Subcutaneous abdominal adipose tissue (tissue), 5 donors: ENCODE data around the gene STRN3.
"Not testable (repeated sequence)": the region's sequence is repeated elsewhere in the genome, so short reads cannot be mapped to it uniquely, and the experiment has no call there.

Source experiments
- H3K27ac ChIP-seq: one replicate; pipeline ENCODE4 v1.7.0; 2013; ENCODE audit warnings: low read depth, mild to moderate bottlenecking, inconsistent platforms, low read length, moderate library complexity
- H3K27me3 ChIP-seq, 5 donors: one replicate each; pipeline ENCODE4 v1.7.0; 2013; ENCODE audit warnings: low read length in 5 of 5, inconsistent platforms in 1 of 5; ENCODE audit not compliant: control insufficient read depth in 5 of 5, insufficient read depth in 4 of 5
- H3K36me3 ChIP-seq, 5 donors: one replicate each; pipeline ENCODE4 v1.7.0; 2013; ENCODE audit warnings: low read length in 5 of 5; ENCODE audit not compliant: control insufficient read depth in 5 of 5, insufficient read depth in 5 of 5
- H3K4me1 ChIP-seq, 5 donors: one replicate each; pipeline ENCODE4 v1.7.0; 2013; ENCODE audit warnings: low read length in 5 of 5, mild to moderate bottlenecking in 3 of 5, moderate library complexity in 1 of 5; ENCODE audit not compliant: control insufficient read depth in 5 of 5, insufficient read depth in 5 of 5
- H3K4me3 ChIP-seq, 5 donors: one replicate each; pipeline ENCODE4 v1.7.0; 2013; ENCODE audit warnings: low read length in 5 of 5, low read depth in 1 of 5
- H3K9ac ChIP-seq, 5 donors: one replicate each; pipeline ENCODE4 v1.7.0; 2013; ENCODE audit warnings: low read length in 5 of 5, mild to moderate bottlenecking in 4 of 5, moderate library complexity in 3 of 5
- H3K9me3 ChIP-seq, 5 donors: one replicate each; pipeline ENCODE4 v1.7.0; 2013; ENCODE audit warnings: low read length in 5 of 5; ENCODE audit not compliant: control insufficient read depth in 5 of 5
- donor health status: healthy.
- donor health status: healthy.
- donor health status: healthy.
- donor health status: healthy.
- donor health status: healthy.

Gene STRN3

DNA sequence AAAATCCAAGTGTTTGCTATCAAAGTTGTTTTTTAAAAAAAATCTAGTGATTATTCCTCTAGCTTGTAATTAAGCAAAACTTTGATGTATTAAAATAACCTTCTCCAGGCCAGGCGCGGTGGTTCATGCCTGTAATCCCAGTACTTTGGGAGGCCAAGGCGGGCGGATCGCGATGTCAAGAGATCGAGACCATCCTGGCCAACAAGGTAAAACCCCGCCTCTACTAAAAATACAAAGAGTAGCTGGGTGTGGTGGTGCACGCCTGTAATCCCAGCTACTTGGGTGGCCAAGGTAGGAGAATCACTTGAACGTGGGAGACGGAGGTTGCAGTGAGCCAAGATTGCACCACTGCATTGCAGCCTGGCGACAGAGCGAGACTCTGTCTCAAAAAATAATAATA lies 92.2 kb downstream of the STRN3 start:
- Histone ChIP-seq H3K36me3 (peaks cover 12 to 32% (median 26%) of the 10 kb centered on the region in 5 donors), H3K4me1 (peaks cover 0 to 14% (median 0%) of the 10 kb centered on the region in 5 donors)
- H3K27ac ChIP-seq, H3K9ac ChIP-seq, H3K27me3 ChIP-seq, H3K9me3 ChIP-seq, H3K4me3 ChIP-seq: not testable (repeated sequence)

DNA sequence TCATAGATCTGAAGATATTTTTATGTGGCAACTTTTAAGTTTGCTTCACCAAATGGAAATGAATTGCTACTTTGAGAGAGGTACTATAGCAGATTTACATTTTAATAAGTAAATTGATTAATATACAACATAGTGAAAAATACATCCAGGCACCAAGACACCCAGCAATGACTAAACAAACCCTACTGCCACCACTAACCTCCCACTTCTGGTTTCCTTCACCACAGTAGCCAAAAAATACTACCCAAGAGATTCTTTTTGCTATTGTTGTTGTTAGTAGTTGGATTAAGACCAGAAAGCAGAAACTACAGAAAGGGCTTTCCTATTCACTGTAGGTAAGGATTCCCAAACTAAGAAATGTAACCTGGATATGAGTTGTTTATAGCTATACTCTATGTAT lies 97.7 kb downstream of the STRN3 start:
- Histone ChIP-seq H3K4me3 (no peak overlapping the region), H3K9ac (no peak overlapping the region), H3K9me3 (no peaks in the 10 kb centered on the region), H3K27ac (no peak overlapping the region), H3K36me3 (peaks cover 0 to 9% (median 4%) of the 10 kb centered on the region in 5 donors), H3K27me3 (no peaks in the 10 kb centered on the region), H3K4me1 (peaks cover 0 to 18% (median 0%) of the 10 kb centered on the region in 5 donors)

DNA sequence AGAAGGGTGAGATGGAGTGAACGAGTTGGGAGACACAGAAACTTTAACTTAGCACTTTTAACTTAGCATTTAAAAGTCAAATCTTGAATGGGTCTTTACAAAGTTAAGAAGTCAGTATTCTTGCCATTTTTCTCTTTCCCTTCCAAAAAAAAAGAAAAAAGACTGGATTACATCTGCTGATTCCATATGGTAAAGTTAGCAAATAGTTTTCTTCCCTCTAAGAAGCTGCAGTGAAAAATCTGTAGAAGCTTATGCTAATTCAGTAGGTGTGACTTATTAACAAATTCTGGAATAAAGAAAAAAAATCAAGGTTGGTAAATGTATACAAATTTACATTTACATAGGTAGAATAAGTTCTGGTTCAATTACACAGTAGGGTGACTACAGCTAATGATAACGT lies 100.9 kb downstream of the STRN3 start:
- Histone ChIP-seq H3K9ac (no peak overlapping the region), H3K4me1 (peaks cover 0 to 9% (median 0%) of the 10 kb centered on the region in 5 donors), H3K36me3 (peaks cover 3 to 16% (median 4%) of the 10 kb centered on the region in 5 donors), H3K27ac (no peak overlapping the region), H3K9me3 (no peaks in the 10 kb centered on the region), H3K4me3 (no peak overlapping the region), H3K27me3 (no peaks in the 10 kb centered on the region)

DNA sequence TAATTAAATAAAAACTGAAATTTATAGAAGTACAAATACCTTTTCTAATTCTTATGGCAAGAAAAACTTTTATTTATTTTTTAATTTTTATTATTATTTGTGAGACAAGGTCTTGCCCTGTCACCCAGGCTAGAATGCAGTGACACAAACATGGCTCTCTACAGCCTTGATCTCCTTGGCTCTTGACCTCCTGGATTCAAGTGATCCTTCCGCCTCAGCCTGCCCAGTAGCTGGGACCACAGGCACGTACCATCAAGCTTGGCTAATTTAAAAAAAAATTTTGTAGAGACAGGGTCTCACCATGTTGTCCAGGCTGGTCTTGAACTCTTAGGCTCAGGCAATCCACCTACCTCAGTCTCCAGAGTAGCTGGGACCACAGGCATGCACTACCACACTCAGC lies 104.4 kb downstream of the STRN3 start:
- Histone ChIP-seq H3K9ac (no peak overlapping the region), H3K36me3 (peaks cover 4 to 16% (median 8%) of the 10 kb centered on the region in 5 donors), H3K27me3 (no peaks in the 10 kb centered on the region), H3K4me3 (no peak overlapping the region), H3K27ac (no peak overlapping the region), H3K9me3 (no peaks in the 10 kb centered on the region), H3K4me1 (no peaks in the 10 kb centered on the region)

DNA sequence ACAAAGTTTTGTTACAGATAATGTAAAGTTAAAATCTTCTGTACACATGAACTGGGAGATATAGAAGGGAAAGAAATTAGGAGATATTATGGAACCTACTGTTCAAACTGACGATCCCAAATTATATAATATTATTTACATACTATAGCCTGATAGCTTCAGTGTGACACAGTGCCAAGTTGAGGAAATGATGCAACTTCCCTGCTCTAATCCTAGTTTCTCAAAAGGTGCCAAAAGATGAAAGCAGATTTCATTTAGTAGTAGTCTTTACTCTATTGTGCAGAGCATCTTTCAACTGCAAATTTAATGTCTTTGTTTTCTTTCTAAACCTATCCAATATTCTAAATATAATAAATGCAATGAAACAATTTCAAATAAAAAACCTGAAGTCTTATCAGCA lies 104.9 kb downstream of the STRN3 start:
- Histone ChIP-seq H3K36me3 (peaks cover 4 to 16% (median 8%) of the 10 kb centered on the region in 5 donors), H3K9ac (no peak overlapping the region), H3K27me3 (no peaks in the 10 kb centered on the region), H3K4me1 (no peaks in the 10 kb centered on the region), H3K27ac (no peak overlapping the region), H3K4me3 (no peak overlapping the region), H3K9me3 (no peaks in the 10 kb centered on the region)

DNA sequence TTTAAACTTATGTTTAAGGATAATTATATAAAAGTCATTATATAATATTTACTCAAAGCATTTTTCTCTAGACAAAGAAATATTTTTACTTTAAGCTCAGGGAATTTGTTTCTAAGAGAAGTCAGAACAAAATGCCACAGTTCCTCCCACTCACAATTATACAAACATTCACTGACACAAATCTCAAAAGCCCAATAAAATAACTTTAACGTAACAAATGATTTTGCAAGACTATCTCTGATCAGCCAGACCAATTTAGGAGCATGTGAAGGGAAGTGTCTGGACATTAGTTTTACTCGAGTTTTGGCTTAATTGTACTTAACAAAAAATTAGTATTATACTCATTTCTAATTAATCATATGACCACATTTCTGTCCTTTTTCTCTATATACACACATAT lies 110.6 kb downstream of the STRN3 start:
- Histone ChIP-seq H3K4me3 (no peak overlapping the region), H3K27me3 (no peaks in the 10 kb centered on the region), H3K4me1 (peaks cover 0 to 6% (median 0%) of the 10 kb centered on the region in 5 donors), H3K9ac (peak overlapping the region in 1 of 5 donors; percentile 30), H3K36me3 (peaks cover 8 to 15% (median 14%) of the 10 kb centered on the region in 5 donors), H3K9me3 (no peaks in the 10 kb centered on the region), H3K27ac (no peak overlapping the region)

DNA sequence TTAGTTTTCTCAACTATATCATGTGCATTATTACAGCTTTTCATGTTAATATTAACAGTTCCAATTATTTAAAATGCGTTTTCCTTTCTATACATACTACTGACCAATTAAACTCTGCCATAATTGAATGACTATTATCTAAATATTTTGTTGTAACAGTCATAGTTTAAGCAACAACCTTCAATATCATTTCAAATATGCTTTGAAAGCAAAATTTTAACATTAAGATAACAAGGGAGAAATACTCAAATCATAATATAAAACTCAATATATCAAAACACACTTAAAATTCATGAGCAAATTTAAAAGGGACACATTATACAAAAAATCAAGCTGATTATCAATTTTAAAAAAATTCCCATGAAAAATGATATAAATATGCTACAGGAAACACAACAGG lies 111.4 kb downstream of the STRN3 start:
- no peaks in the 10 kb centered on the region for H3K27me3 ChIP-seq
- peaks cover 8 to 21% (median 19%) of the 10 kb centered on the region in 5 donors for H3K36me3 ChIP-seq
- peaks cover 0 to 6% (median 0%) of the 10 kb centered on the region in 5 donors for H3K4me1 ChIP-seq
- H3K9ac ChIP-seq: no peak overlapping the region
- no peak overlapping the region for H3K4me3 ChIP-seq
- H3K27ac ChIP-seq: no peak overlapping the region
- H3K9me3 ChIP-seq: no peaks in the 10 kb centered on the region

DNA sequence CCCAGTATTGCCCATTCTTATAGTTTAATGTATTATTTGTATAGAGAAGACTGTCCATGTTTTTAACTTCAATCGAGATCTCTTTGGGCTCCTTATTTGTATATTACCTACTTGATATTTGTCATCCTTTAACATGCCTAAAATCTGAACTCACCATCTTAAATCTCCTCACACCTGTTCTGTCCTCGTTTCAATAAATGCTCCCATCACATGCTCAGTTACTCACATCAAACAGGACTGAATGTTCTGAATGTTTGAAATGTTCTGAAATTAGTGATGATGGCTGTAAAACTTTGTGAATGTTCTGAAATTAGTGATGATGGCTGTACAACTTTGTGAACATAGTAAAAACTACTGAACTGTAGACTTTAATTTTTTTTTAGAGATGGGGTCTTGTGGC lies 117.4 kb downstream of the STRN3 start:
- no peak overlapping the region for H3K9ac ChIP-seq
- H3K27ac ChIP-seq: no peak overlapping the region
- H3K4me3 ChIP-seq: no peak overlapping the region
- H3K27me3 ChIP-seq: no peaks in the 10 kb centered on the region
- H3K36me3 ChIP-seq: peaks cover 36 to 60% (median 43%) of the 10 kb centered on the region in 5 donors
- no peaks in the 10 kb centered on the region for H3K4me1 ChIP-seq
- H3K9me3 ChIP-seq: no peaks in the 10 kb centered on the region

DNA sequence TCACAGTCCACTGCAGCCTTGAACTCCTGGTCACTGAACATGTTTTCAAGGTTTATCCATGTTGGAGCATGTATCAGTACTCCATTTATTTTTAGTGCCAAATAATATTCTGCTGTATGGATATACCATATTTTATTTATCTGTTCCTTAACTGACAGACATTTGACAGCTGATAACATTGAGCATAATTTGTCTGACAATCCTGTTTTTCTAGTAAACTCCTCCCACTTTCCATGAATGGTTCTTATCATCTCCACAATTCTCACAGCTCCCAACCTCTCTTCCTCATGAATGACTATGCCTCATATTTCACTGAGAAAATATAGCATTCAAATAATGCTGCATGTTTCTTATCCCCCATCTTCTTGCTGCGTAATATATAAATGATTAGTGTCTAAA lies 118.5 kb downstream of the STRN3 start:
- Histone ChIP-seq H3K9ac (no peak overlapping the region), H3K27me3 (no peaks in the 10 kb centered on the region), H3K4me3 (no peak overlapping the region), H3K36me3 (peaks cover 36 to 60% (median 43%) of the 10 kb centered on the region in 5 donors), H3K4me1 (no peaks in the 10 kb centered on the region), H3K9me3 (no peaks in the 10 kb centered on the region), H3K27ac (no peak overlapping the region)

DNA sequence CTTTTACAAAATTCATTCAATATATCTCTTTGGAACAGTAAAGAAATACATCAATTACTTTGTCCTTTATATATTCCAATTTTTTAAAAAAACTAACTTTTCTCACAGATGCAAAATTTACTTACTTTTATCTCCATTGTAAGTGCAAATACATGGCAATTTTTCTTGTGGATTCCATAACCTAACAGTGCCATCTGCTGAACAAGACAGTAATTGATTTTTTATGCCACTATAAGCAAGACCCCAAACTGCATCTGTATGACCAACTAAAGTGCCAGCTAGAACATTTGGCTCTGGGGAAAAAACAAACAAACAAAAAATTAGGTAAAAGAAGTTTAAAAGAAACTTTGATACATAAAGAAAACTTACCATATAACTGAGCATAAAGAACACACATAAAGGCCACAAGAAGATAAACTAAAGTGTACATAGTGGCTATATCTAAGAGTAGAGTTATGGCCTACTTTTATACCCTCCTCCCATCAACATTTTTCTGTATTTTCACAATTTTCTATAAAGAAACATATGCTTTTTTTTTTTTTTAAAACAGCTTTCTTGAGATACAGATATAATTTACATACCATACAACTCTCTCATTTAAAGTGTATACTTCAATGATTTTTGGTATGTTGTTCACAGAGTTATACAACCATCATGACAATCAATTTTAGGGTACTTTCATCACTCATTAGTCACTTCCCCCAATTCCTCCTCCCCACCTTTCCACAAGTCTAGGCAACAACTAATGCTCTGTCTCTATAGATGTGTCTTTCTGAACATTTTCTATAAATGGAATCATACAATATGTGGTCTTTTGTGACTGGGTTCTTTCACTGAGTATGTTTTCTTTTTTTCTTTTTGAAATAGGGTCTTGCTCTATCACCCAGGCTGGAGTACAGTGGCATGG lies 119.2 kb downstream of the STRN3 start:
- H3K4me1 ChIP-seq: no peaks in the 10 kb centered on the region
- H3K9me3 ChIP-seq: no peaks in the 10 kb centered on the region
- H3K36me3 ChIP-seq: peaks cover 40 to 59% (median 46%) of the 10 kb centered on the region in 5 donors
- H3K27me3 ChIP-seq: no peaks in the 10 kb centered on the region
- H3K9ac ChIP-seq: no peak overlapping the region
- H3K4me3 ChIP-seq: no peak overlapping the region
- no peak overlapping the region for H3K27ac ChIP-seq
